SHP77 (cell line): Measurements from ENCODE around the gene KCNJ8.
"Not testable (repeated sequence)": the region's sequence is repeated elsewhere in the genome, so short reads cannot be mapped to it uniquely, and the experiment has no call there.

Experiments
- DNase-seq, 2 experiments: peaks; one replicate each; lab custom pipeline; 2025; lab: John Stamatoyannopoulos, UW

KCNJ8 gene

DNA sequence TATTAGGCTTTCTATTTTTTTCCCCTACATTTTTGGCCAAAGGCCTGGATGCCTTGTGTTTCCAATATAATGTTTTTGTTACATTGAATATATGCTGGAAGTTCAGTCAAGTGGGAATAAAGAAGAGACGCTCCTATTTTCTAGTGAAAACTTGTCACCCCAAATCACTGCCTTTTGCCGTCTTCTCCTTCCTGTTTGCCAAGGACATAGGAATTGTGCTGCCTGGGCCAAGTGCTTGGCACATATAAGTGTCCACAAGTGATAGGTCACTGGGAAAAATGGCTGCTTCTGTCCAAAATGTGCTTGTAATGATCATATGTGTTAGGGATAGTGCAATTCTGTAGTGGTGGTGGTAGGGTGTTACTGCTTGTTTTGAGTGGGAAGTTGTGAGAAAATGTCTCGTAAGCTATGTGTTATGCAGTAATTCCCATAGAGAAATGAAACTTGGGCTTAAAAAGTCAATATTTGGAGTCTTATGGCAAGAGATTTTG is 11.6 kb upstream of the KCNJ8 start:
- no peak for DNase-seq

DNA sequence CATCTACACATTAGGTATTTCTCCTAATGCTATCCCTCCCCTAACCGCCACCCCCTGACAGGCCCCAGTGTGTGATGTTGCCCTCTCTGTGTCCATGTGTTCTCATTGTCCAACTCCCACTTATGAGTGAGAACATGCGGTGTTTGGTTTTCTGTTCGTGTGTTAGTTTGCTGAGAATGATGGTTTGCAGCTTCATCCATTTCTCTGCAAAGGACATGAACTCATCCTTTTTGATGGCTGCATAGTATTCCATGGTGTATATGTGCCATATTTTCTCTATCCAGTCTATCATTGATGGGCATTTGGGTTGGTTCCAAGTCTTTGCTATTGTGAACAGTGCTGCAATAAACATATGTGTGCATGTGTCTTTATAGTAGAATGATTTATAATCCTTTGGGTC is 8.2 kb upstream of the KCNJ8 start:
- not testable (repeated sequence) for DNase-seq

DNA sequence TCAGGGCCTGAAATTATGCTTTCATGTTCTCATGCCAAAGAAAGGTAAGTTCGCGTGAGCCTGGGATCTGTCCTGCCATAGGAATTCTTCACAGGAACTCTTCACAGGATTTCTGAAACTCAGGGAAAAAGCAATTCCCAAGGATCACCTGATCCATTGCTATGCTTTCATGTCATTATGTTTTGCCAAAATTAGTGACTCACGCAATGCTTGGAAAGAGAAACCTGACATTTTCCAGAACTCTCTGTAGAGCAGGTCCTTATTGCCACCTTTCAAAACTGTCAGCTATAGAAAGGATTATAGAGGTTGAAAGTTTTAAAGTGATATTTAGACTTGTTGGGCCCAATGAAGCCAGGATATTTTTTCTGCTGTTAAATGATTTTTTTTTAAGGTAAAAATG is 6.3 kb upstream of the KCNJ8 start:
- DNase-seq = no peak

DNA sequence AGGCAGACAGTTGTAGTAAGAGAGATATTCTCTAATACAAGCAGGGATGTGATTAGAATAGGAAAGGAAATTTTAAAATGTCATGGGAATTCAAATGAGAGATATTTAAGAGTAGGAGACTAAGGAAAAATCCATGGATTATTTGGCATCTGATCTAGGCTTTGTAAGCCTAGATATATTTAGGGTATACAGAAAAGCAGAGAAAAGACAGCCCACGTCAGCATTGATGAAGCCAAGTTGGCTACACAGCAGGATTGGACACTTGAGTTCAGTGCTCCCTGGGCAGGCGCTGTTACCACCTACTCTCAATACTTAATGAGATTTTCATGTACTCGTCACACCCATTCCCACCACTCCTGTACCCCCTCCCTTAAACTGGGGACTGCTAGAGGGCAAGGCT is 1.7 kb upstream of the KCNJ8 start:
- DNase-seq = no peak

DNA sequence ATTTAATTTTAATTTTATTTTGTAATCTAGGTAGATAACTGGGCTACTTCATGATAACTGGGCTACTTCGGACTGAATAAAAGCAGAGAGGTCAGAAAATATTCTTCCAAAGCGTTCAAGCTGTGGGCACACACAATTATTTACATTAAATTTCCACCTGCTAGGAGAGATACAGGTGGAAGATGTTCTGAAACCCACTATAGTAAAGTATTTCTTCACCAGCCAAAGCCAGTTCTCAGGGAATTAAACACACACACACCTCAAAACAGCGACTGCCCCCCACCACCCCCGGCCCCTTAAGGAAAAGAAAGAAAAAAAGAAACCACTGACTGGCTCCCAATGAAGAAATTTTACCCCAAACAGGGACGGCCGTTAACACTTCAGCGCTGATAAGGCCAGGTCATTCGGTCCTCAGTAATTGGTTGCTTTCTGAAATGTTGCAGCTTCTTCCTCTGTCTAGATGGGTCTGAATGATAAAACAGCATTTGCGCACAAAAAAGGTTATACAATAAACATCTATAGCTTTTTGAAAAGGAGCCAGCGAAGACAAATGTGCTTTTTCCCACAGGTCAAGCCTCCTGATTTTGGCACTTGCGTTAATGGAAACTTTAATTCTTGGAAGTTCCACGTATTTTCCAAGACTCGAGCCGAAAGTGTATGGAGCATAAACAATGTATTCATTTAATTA is 771 bp upstream of the KCNJ8 start:
- no peak for DNase-seq

DNA sequence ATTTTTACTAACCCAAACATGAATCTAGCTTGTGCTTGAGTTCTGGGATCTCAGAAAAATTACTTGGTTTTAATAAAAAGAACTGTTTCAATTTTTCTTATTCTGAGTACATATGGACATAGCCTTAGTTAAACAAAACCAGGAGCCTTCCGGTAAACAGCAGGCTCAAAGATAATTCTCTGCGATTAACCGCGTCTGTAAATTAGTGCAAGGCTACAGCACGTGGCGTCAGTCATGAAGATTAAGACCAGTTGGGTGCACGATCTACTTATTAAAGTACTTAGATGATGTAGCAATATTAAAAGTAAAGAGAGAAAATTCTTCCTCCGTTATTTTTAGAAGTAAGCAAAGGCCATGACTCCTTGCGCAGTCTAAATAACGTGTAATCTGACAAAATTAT is 700 bp downstream of the KCNJ8 start:
- DNase-seq = no peak

DNA sequence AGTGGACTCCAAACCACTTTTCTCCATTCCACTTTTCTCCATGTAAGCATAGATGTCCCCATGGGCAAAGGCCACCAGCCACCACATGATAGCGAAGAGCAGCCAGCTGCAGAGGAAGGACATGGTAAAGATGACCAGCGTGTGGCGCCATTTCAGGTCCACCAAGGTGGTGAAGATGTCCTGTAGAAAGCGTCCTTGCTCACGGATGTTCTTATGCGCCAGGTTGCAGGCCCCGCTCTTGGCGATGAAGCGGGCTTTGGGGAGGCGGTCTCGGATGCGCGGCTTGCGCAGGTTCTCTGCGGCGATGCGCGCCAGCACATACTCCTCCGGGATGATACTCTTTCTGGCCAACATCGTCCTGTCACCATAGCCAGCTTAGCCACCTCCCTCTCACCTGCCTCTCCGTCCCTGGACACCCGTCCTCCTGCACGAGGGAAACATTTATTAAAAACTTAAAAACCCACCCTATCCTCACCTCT is 1.2 kb downstream of the KCNJ8 start:
- DNase-seq = no peak

DNA sequence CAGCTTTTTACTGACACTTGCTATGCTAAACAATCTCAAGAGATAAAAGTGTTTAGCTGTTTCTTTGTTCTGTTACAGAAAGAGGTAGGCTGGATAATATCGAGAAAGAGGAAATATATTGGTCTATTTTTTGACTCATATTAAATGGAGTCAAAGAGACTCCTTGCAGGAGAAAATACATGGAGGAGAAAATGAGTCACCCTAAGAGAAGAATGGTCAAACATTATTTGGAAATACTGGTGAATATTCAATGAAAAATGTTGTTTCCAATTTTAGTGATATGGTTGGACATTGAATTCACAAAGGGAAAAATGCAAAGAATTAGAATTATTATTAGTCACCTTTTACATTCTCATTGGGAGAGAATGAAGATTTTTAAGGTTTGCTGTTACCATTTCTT is 3.2 kb downstream of the KCNJ8 start:
- DNase-seq = no peak

DNA sequence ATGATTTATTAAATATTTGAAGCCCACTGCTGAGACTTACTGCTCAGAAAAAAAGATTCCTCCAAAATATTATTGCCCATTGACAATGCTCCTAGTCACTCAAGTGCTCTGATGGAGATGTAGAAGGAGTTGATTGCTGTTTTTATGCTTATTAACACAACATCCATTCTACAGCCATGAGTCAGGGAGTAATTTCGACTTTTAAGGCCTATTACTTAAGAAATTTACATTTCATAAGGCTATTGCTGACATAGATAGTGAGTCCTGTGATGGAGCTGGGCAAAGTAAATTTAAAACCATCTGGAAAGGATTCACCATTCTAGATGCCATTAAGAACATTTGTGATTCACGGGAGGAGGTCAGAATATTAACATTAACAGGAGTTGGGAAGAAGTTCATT is 5.2 kb downstream of the KCNJ8 start:
- DNase-seq = no peak

DNA sequence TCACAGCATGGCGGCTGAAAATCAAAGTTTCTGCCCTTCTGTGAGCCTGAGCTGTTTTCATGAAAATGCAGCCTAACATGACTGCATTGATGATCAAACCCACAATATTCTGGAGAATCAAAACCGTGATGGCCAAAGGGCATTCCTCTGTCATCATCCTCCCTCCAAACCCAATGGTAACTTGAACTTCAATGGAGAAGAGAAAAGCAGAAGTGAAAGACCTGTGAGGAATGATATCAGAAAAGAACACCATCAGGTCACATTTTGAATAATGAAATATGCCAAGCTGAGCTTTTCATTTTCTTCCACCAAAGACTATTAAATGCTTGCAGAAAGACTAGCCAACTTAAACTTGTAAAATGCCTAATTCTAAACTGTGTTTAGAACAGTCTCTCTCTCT is 8.1 kb downstream of the KCNJ8 start:
- no peak for DNase-seq

DNA sequence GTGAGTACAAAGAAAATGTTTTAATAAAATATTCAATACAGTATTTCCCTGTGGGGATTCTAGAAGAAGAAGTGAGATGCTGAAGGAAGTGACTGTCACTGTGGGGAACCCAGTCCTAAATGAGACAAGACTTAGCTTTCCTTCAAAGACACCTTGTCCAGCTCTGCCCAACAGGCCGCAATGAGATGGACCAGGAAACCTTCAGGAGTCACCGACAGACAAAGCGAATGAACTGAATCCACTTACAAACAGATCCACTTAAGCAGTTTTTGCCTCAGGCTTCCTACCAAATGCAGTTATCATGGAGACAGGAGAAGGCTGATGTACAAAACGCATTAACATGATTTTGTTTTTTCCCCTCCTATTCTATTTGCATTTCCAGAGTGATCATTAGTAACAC is 9.6 kb downstream of the KCNJ8 start:
- no peak for DNase-seq

DNA sequence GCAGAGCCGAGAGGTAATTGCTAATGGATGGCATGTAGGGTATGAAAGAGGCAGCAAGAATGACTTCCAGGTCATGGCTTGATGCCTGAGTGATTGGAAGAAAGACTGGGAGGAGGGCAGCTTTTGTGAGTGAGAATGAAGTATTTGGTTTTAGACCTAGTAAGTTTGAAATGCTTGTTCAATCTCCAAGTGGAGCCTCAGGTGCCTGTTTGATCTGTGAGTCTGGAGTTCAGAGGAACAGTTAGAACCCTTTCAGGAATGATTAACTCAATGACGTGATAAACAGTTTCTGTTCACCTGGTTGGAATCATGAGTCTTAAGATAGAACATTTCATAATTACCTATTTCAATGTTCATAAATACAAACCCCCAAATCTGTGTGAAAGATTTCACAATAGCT is 10.4 kb downstream of the KCNJ8 start:
- DNase-seq = no peak

DNA sequence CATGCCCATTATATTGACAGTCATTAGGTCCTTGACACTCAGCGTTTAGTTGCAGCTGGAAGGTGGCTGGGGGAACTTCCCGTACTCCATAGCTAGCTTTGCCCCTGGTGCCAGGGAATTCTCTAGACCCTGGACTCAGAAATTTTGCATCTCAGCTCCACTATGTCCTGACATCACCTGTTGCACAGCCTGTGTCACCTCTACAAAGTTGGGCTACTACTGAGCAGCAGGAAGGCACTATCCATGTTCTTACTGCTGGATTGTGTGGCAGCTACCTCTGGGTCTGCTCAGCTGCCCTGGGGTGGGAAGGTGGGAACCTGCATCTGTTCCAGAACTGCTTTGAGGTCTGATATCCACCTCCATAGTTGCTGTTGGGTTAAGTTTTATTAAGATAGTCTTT is 11.0 kb downstream of the KCNJ8 start:
- DNase-seq = no peak

DNA sequence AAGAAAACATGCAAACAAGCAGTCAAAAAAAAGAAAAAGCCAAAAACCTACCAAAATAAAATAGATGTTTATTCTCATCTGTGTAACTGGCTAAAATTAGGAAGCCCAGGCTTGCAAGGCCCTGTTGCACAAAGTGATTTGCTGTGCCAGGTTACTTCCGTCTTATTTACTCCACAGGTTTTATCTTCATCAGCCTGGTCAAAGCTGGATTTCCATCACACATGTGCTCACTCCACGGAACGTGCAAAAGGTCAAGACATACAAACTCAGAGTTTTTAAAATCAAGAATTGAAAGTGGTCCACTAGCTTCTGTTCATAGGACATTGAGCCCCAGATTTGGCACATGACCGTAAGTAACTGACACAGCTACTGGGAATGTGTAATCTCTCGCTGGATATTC is 14.8 kb downstream of the KCNJ8 start:
- no peak for DNase-seq

DNA sequence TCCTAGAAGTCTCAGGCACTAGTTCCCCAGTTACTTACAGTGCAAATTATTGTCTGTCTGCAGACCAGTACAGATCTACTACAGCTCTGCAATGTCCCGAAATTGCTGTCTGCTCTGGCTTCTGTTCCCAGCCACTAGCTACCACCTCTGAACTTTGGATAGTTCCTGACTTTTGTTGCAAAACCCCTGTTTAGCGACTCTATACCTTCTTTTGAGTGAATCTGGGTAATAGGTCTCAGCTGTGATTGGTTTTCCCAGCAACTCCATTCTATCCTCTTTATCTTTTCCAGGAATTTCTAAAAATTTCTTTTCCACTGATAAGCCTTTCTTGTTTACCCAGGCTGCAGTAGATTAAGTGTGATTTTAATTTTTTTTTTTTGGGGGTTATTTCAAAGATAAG is 16.8 kb downstream of the KCNJ8 start:
- no peak for DNase-seq

DNA sequence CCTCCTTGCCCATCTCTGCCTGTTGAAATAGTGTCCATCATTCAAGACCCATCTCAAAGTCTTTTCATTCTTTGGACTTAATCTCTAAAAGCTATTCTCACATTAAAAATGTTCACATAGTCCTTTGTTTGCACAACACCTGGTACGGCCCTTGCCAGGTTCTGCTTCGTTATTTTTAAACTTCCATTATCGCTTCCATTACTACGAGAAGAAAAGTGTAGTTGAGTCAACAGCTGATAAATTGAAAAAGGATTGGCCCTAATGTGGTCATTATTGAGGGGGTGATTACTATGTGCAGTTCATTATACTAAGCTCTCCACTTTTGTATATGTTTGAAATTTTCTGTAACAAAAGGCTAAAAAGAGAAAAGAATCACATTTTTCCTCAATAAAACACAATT is 17.8 kb downstream of the KCNJ8 start:
- DNase-seq = no peak

DNA sequence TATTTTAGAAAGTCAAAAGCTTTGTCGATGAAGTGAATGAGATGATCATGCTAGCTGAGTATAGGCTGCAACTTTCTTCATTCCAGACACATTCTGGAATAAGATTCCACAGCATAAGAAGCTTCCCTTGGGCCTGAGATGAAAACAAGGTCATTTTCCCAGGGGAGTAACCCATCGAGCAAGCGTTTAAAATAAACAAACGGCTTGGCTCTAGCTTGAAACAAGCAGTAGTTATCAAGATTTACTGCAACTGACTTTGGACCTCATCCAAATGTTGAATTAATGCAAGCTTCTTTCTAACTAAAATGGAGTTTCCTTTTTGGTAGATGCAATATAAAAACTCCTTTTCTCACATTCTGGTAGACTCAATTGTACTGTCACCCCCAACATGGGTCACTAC is 23.0 kb downstream of the KCNJ8 start:
- DNase-seq = no peak

DNA sequence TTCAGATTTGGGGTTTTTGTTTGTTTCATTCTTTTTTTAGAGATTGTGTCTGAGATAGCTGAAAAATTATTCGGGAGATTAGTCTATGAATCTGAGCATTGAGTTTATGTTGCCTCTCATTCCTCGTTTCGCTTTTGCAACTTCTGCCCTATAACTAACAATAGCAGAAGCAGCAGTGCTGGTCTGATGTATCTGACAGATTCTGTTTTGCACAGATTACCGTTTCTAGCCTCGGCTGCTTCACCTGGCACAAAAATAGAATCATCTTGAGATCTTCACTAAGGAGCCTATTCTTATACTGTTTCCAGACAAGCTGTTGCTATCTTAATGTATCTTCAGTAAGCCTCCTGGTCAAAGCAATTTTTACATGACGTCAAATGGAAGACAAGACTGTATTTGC is 29.2 kb downstream of the KCNJ8 start:
- no peak for DNase-seq

DNA sequence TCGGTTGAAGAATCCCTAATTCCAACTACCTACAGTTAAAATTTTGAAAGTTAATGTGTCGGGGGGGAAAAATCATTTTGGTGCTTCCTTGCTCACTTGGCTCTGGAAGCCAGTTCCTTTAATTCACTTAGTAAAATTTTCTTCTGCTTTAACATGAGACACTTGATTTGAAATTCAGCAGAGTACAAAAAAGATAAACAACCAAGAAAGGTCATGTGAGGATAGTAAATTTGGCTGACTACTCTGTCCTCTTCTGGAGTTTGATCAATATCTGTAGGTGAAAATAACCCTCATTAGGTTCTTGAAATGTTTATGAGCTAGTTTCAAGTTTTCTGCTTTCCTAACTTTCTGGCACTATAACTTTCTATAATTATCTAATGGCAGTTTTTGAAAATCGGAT is 43.4 kb downstream of the KCNJ8 start:
- no peak for DNase-seq

DNA sequence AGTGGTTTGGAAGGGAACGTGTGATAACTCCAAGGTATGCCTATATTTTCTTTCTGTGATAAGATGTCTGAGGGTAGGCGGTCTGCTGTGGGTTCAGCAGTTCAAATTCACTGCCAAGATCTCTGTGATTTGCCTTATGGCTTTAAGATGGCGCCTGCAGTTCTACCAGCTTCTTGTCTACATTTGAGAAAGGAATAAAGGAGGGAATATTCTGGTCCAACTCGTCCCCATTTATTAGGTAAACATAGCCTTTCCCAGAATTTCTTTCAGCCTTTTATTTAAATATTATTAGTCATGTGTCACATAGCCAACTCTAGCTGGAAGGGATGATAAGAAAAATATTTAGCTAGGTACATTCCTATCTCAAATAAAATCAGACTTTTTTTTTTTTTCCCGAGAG is 48.8 kb downstream of the KCNJ8 start:
- no peak for DNase-seq

DNA sequence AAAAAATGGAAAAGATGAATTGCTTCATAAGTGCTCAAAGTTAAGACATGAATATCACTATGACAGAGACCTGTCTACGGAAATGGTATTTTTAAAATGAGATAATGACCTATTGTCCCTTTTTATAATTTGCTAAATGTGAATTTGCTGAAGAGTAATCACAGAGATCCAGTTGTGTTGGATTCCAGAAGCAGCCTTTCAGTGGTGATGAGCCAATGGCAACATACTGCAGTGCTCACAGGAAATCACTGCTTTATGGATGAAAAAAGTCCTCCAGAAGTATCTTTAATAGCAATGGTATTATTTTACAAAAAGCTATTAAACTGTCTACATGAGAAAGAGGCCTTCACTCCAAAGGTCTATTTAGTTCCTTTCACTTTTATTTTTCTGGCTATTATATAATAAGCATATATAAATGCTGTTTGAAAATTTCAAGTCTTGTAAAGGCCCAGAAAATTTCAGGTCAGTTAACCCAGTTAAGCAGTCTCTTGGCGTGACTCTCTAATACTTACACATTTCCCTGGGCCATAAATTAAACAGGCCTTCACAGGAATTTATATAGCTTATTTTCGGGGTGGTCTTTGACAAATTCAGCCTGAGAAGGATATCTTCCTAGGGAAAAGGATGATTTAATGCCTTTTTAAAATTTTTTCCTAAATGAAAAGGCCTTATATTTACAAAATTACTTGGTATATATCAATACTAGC is 55.4 kb downstream of the KCNJ8 start:
- no peak for DNase-seq

DNA sequence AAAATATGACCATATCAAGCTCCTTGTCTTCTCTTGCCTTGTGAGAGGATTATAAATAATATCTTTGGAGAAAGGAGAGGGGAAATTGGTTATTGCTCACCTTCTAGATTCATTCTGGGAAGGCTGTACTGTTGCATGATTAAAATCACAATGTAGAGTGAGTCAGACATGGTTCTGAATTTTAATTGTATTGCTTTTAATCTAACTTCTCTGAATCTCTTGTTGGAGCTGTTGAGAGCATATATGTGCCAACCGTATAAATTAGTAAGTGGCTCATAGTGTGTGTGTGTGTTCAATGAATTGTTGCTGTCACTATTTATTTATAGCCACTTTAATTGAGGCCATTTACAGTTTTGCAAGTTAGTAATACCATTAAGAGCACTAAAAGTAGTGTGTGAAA is 56.1 kb downstream of the KCNJ8 start:
- no peak for DNase-seq

DNA sequence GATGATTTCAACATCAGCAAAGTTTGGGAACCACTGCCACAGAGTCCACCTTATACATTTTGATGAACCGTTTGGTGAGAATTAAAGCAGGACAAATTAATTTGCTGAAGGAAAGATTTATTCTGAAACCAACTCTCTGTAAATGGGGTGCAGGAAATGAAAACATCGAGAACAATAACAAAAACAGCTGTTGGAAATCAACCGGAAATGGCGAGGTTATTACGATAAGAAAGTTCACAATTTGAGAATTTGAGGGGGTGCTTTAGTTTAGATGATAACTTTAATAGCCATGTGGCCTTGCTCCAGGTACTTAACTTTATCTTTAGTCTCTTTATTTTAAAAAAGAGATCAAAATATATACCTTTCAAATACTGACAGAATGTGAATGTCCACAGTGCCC is 56.7 kb downstream of the KCNJ8 start:
- no peak for DNase-seq

DNA sequence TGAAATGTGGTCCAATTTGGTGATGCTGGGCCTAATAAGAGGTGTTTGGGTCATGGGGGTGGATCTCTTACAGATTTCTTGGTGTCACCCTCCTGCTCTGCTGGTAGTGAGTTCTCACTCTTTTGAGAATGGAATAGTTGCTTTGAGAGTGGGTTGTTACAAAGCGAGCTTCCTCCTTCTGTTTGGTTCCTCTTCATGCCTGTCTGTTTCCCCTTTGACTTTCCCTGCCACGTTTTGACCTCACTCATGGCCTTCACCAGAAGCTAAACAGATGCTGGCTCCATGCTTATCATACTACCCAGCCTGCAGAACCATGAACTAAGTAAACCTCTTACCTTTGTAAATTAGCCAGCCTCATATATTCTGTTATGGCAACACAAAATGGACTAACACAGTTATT is 59.1 kb downstream of the KCNJ8 start:
- DNase-seq = no peak
